Urothelium cell line (cell line): ENCODE data around the gene SCN4A.
"Not testable (repeated sequence)": the region's sequence is repeated elsewhere in the genome, so short reads cannot be mapped to it uniquely, and the experiment has no call there.

Experiments used
- DNase-seq: peaks from one replicate; pipeline ENCODE4 v3.0.0; 2011; ENCODE audit warnings: low spot score, mixed read lengths
- FAIRE-seq: peaks from 2 replicates; lab custom pipeline; 2011; peaks lifted over from hg19 to GRCh38; lab: Jason Lieb, UNC

Gene SCN4A

GRCh38 chr17:63889026-63889848 is 83.5 kb downstream of the SCN4A start:
- not testable (repeated sequence) for DNase-seq, FAIRE-seq
